Urinary bladder (tissue), 4 donors: ENCODE measurements around the gene ATF1. TPM values are rescaled to one million over a fixed set of nuclear protein-coding genes. Genes with fewer than 3 reads are reported as not detected.
"Not testable (repeated sequence)": the region's sequence is repeated elsewhere in the genome, so short reads cannot be mapped to it uniquely, and the experiment has no call there.

Experiments used
- DNase-seq: peaks from one replicate; pipeline ENCODE4 v3.0.0-alpha.2; 2015; ENCODE audit errors: extremely low spot score
- H3K27ac ChIP-seq: one replicate; pipeline ENCODE4 v1.5.1; 2013; ENCODE audit warnings: low read depth, mild to moderate bottlenecking, moderate library complexity
- H3K36me3 ChIP-seq: one replicate; pipeline ENCODE4 v1.6.1; 2013; ENCODE audit warnings: mild to moderate bottlenecking, moderate library complexity; ENCODE audit not compliant: insufficient read depth
- H3K4me1 ChIP-seq: one replicate; pipeline ENCODE4 v1.6.1; 2013; ENCODE audit warnings: mild to moderate bottlenecking, moderate library complexity; ENCODE audit not compliant: insufficient read depth
- H3K4me3 ChIP-seq: one replicate; pipeline ENCODE4 v1.5.1; 2013; ENCODE audit warnings: low read depth, low read length
- WGBS: extraction: QIAGEN DNeasy Blood & Tissue Kit; methylation state at CpG from one replicate; pipeline ENCODE4 v1.1.7; 2013; 5-methylcytosine and 5-hydroxymethylcytosine counted together
- polyA plus RNA-seq: library from polyadenylated mRNA; stranded (reverse); fragments of 200-250 nt; gene quantifications from one replicate; pipeline ENCODE4 v1.2.3, GENCODE V29; 2013
- total RNA-seq: library from RNA; depleted of rRNA; stranded (reverse); fragments of >200 nt; gene quantifications from one replicate; pipeline ENCODE4 v1.2.3, GENCODE V29; 2014
- donor health status: healthy with polysubstance abuse.
- donor health status: healthy.

ATF1 gene
- total and polyA plus RNA-seq, 2 donors, result 20.2 to 51.2 TPM

- H3K4me1 ChIP-seq, DNase-seq, H3K36me3 ChIP-seq, H3K27ac ChIP-seq, H3K4me3 ChIP-seq: not testable (repeated sequence)
- 85% methylated on average over 2 of the region's 2 CpGs for WGBS
These were observed 4.9 kb downstream of the ATF1 start for GRCh38 chr12:50768813-50769212.

GRCh38 chr12:50771409-50771808 is 7.5 kb downstream of the ATF1 start:
- no peak overlapping the region for H3K27ac ChIP-seq
- 94% methylated on average over 5 of the region's 5 CpGs for WGBS
- H3K4me3 ChIP-seq, result no peak overlapping the region
- no peaks in the 10 kb centered on the region for H3K36me3 ChIP-seq
- peaks cover 2% of the 10 kb centered on the region for H3K4me1 ChIP-seq
- DNase-seq, result no peak

- Histone ChIP-seq H3K4me1 (peaks cover 2% of the 10 kb centered on the region), H3K4me3 (no peak overlapping the region), H3K27ac (no peak overlapping the region), H3K36me3 (no peaks in the 10 kb centered on the region)
- no peak for DNase-seq
- WGBS, result 98% methylated on average over 5 of the region's 5 CpGs
These were observed 8.6 kb downstream of the ATF1 start for GRCh38 chr12:50772470-50772869.

GRCh38 chr12:50772877-50773276 is 9.0 kb downstream of the ATF1 start:
- peaks cover 2% of the 10 kb centered on the region for H3K4me1 ChIP-seq
- no peak for DNase-seq
- WGBS, result 99% methylated on average over 2 of the region's 2 CpGs

GRCh38 chr12:50775251-50775650 is 11.3 kb downstream of the ATF1 start:
- no peak overlapping the region for H3K4me3 ChIP-seq
- WGBS, result 97% methylated on average over 2 of the region's 2 CpGs
- no peaks in the 10 kb centered on the region for H3K4me1 ChIP-seq
- no peak for DNase-seq
- H3K36me3 ChIP-seq, result peaks cover 1% of the 10 kb centered on the region
- H3K27ac ChIP-seq, result no peak overlapping the region

More at GRCh38 chr12:50772877-50773276, 9.0 kb downstream of the ATF1 start:
- Histone ChIP-seq H3K27ac (no peak overlapping the region), H3K36me3 (peaks cover under 1% of the 10 kb centered on the region), H3K4me3 (no peak overlapping the region)

GRCh38 chr12:50776749-50777728 is 13.1 kb downstream of the ATF1 start:
- no peak overlapping the region for H3K27ac ChIP-seq
- peaks cover 3% of the 10 kb centered on the region for H3K36me3 ChIP-seq
- no peak overlapping the region for H3K4me3 ChIP-seq
- WGBS, result 86% methylated on average over 9 of the region's 9 CpGs
- no peaks in the 10 kb centered on the region for H3K4me1 ChIP-seq
- no peak for DNase-seq

GRCh38 chr12:50778663-50779590 is 15.0 kb downstream of the ATF1 start:
- no peaks in the 10 kb centered on the region for H3K4me1 ChIP-seq
- WGBS, result 97% methylated on average over 8 of the region's 8 CpGs
- peaks cover 3% of the 10 kb centered on the region for H3K36me3 ChIP-seq
- no peak overlapping the region for H3K4me3 ChIP-seq
- no peak for DNase-seq
- no peak overlapping the region for H3K27ac ChIP-seq

- Histone ChIP-seq H3K4me3 (no peak overlapping the region), H3K36me3 (peaks cover 3% of the 10 kb centered on the region), H3K4me1 (no peaks in the 10 kb centered on the region), H3K27ac (no peak overlapping the region)
- WGBS, result 94% methylated on average over 4 of the region's 4 CpGs
- no peak for DNase-seq
These were observed 16.1 kb downstream of the ATF1 start for GRCh38 chr12:50780013-50780412.

GRCh38 chr12:50784501-50784900 is 20.6 kb downstream of the ATF1 start:
- WGBS, result 91% methylated on average over 4 of the region's 4 CpGs
- no peak overlapping the region for H3K4me3 ChIP-seq
- H3K4me1 ChIP-seq, result no peaks in the 10 kb centered on the region
- H3K27ac ChIP-seq, result no peak overlapping the region
- no peak for DNase-seq
- H3K36me3 ChIP-seq, result peaks cover 2% of the 10 kb centered on the region

- Histone ChIP-seq H3K4me1 (no peaks in the 10 kb centered on the region), H3K27ac (no peak overlapping the region), H3K36me3 (peaks cover 2% of the 10 kb centered on the region), H3K4me3 (no peak overlapping the region)
- 91% methylated on average over 3 of the region's 3 CpGs for WGBS
- no peak for DNase-seq
These were observed 21.6 kb downstream of the ATF1 start for GRCh38 chr12:50785406-50786001.

- Histone ChIP-seq H3K4me3 (no peak overlapping the region), H3K4me1 (no peaks in the 10 kb centered on the region), H3K27ac (no peak overlapping the region), H3K36me3 (peaks cover 5% of the 10 kb centered on the region)
- 77% methylated on average over 3 of the region's 3 CpGs for WGBS
- DNase-seq, result peak; percentile 8
These were observed 22.8 kb downstream of the ATF1 start for GRCh38 chr12:50786498-50787231.

- Histone ChIP-seq H3K27ac (no peak overlapping the region), H3K4me3 (no peak overlapping the region), H3K4me1 (no peaks in the 10 kb centered on the region), H3K36me3 (peaks cover 3% of the 10 kb centered on the region)
- 97% methylated on average over 2 of the region's 2 CpGs for WGBS
- no peak for DNase-seq
These were observed 23.7 kb downstream of the ATF1 start for GRCh38 chr12:50787618-50788017.

- Histone ChIP-seq H3K4me1 (no peaks in the 10 kb centered on the region), H3K27ac (no peak overlapping the region), H3K36me3 (peaks cover 3% of the 10 kb centered on the region), H3K4me3 (no peak overlapping the region)
- no peak for DNase-seq
- WGBS, result 73% methylated on average over 3 of the region's 3 CpGs
These were observed 24.7 kb downstream of the ATF1 start for GRCh38 chr12:50788561-50788960.
